NCI-H82 treated with DMSO at 0.1 percent for 48 hours (cell line): ENCODE results near the gene TSPAN5.
A peak's percentile ranks its signal among the peaks of the same experiment; 100 is the strongest.

ENCODE experiments used
- DNase-seq: peaks from one replicate; lab custom pipeline; 2025; ENCODE audit not compliant: unreplicated experiment; lab: John Stamatoyannopoulos, UW

TSPAN5 gene

GRCh38 chr4:98522062-98522461 lies 136.3 kb downstream of the TSPAN5 start:
- no peak for DNase-seq

- DNase-seq = no peak
Measured at GRCh38 chr4:98521486-98521885, 136.9 kb downstream of the TSPAN5 start.

- no peak for DNase-seq
Measured at GRCh38 chr4:98519268-98519977, 139.0 kb downstream of the TSPAN5 start.

GRCh38 chr4:98518559-98519267 lies 139.7 kb downstream of the TSPAN5 start:
- DNase-seq = no peak

- no peak for DNase-seq
Measured at GRCh38 chr4:98517218-98518021, 141.0 kb downstream of the TSPAN5 start.

DNA sequence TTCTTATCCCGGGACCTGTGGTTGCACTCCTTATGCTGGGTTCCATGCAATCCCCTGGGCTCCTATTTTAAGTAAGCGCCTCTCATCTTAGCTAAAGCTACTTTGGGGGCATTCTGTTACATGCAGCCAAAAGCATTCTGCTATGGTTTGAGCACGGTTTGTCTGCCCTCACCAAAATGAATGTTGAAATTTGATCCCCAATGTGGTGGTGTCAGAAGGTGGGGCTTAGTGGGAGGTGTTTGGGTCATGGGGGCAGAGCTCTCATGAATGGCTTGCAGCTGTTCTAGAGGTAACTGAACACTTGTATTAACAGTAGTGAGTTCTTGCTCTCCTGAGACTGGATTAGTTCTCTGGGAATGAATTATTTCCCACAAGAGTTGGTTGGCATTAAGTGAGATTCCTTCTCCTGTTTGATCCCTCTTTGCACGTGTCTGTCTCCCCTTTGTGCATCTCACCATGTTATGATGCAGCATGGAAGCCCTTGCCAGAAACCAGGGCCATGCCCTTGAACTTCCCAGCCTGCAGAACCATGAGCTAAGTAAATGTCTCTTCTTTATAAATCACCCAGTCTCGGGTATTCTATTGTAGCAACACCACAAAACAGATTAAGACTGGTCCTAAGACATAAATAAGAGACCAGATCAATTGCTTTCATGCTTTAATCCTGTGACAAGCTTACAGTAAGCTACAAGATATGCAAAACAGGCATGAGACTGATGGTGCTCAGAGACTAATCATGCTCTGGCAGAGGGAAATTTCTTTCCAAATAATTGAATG lies 141.8 kb downstream of the TSPAN5 start:
- DNase-seq = peak; percentile 27

DNA sequence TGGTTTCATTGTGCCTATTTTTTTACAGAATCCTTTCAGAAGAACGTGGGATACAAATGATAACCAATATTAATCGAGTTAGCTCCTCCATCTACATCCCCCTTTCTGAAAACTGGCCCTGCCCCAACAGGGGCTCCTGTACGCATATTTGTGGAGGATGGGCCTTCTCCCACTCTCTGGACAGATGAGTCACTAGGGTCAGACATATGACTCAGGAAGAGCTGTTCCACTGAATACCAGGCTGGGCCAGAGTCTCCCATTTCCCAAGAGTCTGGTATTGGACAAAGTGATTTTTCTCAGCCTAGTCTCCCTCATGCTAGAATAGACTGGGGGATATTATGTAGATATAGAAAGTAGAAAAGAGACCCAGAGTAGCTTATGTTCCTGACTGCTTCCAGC lies 142.4 kb downstream of the TSPAN5 start:
- DNase-seq = no peak

DNA sequence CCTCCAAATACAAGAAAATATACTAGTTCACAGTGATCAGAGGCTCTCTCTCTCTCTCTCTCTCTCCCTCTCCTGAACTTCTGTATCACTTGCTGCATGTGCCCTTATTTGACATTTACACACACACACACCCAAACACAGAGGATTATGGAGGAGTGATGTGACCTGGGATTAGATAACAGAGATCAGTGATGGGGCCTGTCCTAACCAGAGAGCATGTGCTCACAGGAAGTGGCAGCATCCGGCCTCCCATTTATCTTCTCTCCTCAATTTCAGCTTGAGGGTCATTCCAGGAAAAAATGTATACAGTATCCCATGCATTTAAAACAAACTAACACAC lies 143.0 kb downstream of the TSPAN5 start:
- no peak for DNase-seq

DNA sequence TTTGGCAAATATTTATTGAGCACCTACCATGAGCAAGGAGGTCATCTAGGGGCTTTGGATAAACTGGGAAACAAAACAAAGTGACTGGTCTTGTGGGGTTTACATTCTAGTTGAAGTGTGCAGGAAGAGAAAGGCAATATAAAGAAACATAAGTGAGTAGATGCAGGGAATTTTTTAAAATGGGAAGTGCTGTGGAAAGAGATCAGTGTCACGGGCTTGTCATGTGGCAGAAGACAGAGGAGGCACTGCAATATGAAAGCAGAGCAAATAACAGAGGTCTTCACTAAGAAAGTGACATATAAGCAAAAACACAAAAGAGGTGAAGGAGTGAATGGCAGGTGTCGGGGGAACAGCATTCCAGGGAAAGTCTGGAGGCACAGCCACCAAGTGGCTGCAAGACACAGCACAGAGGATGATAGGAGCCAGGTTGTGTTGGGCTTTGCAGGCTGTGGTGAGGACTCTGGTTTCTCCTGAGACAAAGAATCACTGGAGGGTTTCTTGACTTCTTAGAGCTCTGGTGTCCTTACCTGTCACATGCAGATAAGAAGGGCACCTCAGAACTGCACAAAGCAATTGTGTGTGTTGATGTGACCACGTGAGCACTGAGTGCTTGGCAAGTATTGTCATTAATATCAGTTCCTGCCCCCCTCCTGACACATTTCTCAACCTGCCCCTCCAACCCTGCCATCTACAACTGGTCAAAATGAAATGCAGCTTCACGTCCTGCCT lies 143.5 kb downstream of the TSPAN5 start:
- no peak for DNase-seq

- no peak for DNase-seq
Measured at GRCh38 chr4:98512918-98513317, 145.5 kb downstream of the TSPAN5 start.

DNA sequence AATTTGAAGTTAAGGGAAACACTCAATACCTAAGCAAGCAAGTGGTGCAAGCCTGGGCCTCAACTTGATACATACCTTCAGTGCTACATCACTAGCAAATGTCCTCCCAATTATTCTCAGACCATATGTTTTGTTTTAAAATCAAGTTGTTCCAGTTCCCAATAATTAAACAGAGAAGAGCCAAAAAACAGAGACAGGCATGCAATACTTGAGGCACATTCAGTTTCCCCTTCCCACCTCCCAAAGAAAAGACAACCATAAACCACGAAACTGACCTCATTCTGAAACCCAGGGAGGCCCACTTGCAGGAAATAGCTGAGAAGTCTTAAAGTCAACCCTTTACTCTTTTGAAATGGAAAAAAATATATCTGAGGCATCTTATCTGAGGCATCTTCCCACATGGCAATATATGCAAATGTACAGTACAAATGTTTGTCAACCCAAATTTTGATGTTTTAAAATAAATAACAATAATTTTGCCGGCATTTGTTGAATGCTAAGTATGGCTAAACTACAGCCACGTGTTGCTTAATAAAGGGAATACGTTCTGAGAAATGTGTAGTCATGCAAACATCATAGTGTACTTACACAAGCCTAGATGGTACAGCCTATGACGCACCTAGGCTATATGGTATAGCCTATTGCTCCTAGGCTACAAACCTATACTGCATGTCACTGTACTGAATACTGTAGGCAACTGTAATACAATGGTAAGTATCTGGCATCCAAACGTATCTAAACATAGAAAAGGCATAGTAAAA lies 147.5 kb downstream of the TSPAN5 start:
- no peak for DNase-seq

DNA sequence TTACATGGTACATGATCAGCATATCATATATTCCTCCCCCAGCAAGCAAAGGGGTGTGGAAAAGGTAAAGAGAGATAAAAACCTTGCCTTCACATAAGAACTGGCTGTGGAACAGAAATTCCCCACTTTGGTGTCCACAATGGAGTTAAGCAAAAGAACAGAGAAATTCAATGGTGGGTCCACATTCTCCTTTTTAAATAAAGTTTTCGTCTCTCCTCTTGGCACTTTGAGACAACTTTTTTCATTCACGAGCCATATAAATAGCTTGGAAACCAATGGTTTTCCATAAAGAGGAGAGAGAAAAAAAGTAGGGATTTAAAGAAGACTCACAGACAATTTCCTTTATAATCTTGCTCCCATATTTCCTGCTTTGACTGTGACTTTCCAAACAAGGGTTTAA lies 148.1 kb downstream of the TSPAN5 start:
- DNase-seq = no peak

DNA sequence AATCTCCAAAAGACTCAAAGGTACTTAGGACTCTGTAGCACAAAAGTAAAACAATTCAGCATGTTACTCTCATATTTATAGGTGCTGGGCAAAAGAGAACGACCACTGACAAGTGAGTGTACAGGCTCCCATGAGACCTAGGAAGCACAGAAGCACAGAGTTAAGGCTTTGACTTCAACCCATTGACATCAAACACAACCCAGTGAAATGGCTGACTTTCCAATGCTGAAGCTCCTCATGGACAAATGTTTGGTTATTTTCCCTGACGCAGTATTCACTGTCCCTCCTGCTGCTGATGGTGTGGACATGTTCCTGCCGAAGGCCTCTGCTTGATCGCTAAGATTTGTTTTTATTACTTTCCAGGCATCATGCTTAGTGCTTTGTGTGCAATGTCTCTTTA lies 148.7 kb downstream of the TSPAN5 start:
- no peak for DNase-seq

GRCh38 chr4:98508829-98509598 lies 149.4 kb downstream of the TSPAN5 start:
- peak; percentile 13 for DNase-seq

DNA sequence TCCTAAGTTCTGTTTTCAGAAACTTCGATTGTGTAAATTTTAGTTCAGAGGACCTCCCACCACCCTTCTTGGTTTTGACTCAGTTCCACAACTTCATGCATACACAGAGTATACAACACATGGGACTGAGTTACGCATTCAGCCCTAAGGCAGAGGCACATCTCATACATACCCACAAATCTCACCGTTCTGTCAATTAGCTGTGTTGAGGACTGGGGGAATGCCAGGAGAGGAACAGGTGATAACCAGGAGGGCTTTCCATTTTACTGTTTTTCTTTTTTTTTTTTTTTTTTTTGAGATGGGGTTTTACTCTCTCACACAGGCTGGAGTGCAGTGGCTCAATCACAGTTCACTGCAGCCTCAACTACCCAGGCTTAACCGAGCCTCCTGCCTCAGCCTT lies 150.2 kb downstream of the TSPAN5 start:
- DNase-seq = no peak

- DNase-seq = no peak
Measured at GRCh38 chr4:98507299-98507698, 151.1 kb downstream of the TSPAN5 start.

GRCh38 chr4:98506462-98507132 lies 151.8 kb downstream of the TSPAN5 start:
- DNase-seq = no peak

GRCh38 chr4:98505992-98506391 lies 152.4 kb downstream of the TSPAN5 start:
- no peak for DNase-seq

GRCh38 chr4:98504091-98504490 lies 154.3 kb downstream of the TSPAN5 start:
- DNase-seq = no peak
